ENCODE results near the gene NFASC. TPM values are rescaled to one million over a fixed set of nuclear protein-coding genes. Genes with fewer than 3 reads are reported as not detected.

The NFASC gene
- total RNA-seq, 1 donor from 2014 or later, result 3.8 TPM

DNA sequence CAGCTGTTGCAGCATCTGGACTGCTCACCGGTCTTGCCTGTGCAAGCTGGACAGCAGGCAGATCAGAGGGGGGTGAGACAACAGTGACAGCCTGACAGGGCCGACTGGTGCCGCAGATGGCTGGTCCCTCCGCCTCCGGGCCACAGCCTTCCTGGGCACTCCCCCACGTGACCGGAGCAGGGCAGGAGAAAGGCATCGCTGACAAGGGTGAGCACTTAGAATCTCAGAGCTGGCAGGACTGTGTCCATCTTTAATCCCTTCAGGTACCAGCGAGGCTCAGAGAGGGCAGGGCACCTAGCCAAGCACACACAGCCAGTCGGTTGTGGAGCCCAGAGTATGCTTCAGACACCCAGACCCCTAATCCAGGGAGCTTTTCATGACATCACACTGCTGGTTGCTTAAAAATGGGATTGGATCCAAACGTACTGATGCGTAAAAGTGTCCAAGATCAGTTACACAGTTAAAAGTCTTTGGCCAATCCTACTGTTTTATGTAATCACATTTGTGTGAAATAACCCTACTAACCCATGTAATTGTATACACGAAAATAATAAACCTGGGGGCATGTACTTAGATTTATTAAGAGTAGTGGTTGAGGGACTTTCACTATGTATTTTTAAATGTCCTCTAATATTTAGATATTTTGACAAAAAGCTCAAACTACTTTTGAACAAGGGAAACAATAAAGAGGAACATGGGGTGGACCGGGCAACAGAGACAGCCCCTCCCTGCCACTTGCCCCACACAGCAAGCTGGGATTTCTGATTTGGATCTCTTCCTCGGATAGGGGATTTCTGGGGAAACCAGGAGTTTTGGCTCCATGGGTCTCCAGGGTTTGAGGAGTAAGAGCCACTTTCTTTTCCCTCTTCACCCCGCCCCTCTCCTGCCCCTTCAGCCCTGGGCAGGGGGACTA lies 171.6 kb downstream of the NFASC start:
- Mint-ChIP-seq H3K9me3 (ENCODE audit: unreplicated experiment) (peaks cover 5% of the 10 kb centered on the region), H3K4me3 (ENCODE audit: unreplicated experiment) (no peak overlapping the region), H3K4me1 (ENCODE audit: unreplicated experiment) (peaks cover 13% of the 10 kb centered on the region), H3K27me3 (ENCODE audit: unreplicated experiment) (peaks cover 9% of the 10 kb centered on the region), H3K36me3 (ENCODE audit: low read depth, unreplicated experiment) (peaks cover 5% of the 10 kb centered on the region), H3K27ac (ENCODE audit: unreplicated experiment) (no peak overlapping the region)
- TF ChIP-seq, protein P1, sequence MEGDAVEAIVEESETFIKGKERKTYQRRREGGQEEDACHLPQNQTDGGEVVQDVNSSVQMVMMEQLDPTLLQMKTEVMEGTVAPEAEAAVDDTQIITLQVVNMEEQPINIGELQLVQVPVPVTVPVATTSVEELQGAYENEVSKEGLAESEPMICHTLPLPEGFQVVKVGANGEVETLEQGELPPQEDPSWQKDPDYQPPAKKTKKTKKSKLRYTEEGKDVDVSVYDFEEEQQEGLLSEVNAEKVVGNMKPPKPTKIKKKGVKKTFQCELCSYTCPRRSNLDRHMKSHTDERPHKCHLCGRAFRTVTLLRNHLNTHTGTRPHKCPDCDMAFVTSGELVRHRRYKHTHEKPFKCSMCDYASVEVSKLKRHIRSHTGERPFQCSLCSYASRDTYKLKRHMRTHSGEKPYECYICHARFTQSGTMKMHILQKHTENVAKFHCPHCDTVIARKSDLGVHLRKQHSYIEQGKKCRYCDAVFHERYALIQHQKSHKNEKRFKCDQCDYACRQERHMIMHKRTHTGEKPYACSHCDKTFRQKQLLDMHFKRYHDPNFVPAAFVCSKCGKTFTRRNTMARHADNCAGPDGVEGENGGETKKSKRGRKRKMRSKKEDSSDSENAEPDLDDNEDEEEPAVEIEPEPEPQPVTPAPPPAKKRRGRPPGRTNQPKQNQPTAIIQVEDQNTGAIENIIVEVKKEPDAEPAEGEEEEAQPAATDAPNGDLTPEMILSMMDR (IDR thresholded peaks at IDR 0.05; ENCODE audit: unreplicated experiment), result no peak
- no peak for DNase-seq (ENCODE audit: low spot score)

DNA sequence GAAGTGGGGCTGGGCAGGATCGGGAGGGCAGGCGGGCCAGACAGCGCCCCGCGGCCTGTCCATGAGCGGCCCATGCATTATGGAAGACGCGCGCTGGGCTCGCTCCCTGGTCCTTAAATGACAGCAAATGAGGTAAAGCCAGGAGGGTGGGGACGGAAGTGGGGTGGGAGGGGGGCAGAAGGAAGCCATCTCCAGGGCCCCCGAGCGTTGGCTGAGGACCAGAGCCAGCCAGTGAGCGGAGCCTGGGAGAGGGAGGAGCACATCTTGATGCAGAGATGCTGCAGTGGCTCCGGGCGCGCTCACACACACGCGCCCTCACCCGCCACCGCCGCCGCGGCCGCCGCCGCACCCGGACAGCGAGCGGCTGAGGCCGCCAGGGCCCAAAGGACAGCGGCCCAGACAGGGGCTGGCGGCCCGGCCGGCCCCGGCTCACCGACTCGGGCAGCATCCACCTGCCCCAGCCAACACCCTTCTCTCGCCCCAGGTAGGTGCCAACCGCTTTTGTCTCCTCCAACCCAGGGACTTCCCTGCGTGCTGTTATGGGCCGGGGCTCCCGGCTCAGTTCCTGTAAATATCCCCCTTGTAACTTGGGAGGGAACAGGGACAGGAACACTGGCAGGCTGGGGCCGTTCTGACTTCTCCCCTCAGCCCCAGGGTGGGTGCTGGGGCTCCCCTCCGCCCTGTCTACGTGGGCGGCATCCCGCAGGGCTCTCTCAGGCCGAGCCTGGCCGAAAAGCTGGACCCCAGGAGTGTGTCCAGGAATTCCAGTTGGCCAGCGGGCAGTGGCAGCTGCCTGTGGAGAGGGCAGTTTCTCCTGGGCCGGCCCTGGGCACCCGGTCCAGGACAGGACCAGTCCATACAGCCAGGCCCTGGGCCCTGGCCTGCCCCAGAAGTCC lies 172.5 kb downstream of the NFASC start, which contains the start of gene CNTN2:
Gene CNTN2 (plus strand): TSS at position 302 of the 896 bp plus-strand sequence. CDS start 9,974 bp downstream, outside the sequence.
- peak; percentile 44 for DNase-seq (ENCODE audit: low spot score)
- Mint-ChIP-seq H3K27ac (ENCODE audit: unreplicated experiment) (no peak within 1 kb of the TSS), H3K4me3 (ENCODE audit: unreplicated experiment) (no peak within 1 kb of the TSS), H3K36me3 (ENCODE audit: low read depth, unreplicated experiment) (peaks cover 5% of the 10 kb centered on the region), H3K27me3 (ENCODE audit: unreplicated experiment) (peaks cover 10% of the 10 kb centered on the region), H3K9me3 (ENCODE audit: unreplicated experiment) (peaks cover 5% of the 10 kb centered on the region), H3K4me1 (ENCODE audit: unreplicated experiment) (peaks cover 13% of the 10 kb centered on the region)
- TF ChIP-seq, protein P1 (IDR thresholded peaks at IDR 0.05; ENCODE audit: unreplicated experiment), result no peak

DNA sequence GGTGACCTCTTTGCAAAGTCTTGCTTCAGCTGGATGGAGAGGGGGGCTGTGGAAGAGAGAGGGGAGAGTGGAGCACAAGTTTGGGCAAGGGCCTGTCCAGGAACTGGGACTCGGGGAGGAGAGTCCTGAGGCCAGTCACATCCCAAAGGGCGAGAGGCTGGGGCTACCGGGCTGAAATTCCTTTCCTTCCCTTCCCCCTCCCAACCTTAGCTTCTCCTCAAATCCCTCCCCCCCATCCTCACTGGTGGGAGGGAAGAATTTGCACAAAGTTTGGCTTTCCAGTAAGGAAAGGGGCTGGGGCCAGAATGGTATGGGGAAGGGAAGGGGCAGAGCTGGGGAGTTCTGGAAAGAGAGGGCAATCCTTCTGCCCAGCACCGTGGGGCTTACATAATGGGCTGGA lies 173.2 kb downstream of the NFASC start:
- peaks cover 13% of the 10 kb centered on the region for H3K4me1 Mint-ChIP-seq (ENCODE audit: unreplicated experiment)
- peaks cover 5% of the 10 kb centered on the region for H3K36me3 Mint-ChIP-seq (ENCODE audit: low read depth, unreplicated experiment)
- H3K9me3 Mint-ChIP-seq (ENCODE audit: unreplicated experiment), result peaks cover 5% of the 10 kb centered on the region
- H3K27ac Mint-ChIP-seq (ENCODE audit: unreplicated experiment), result no peak overlapping the region
- no peak overlapping the region for H3K4me3 Mint-ChIP-seq (ENCODE audit: unreplicated experiment)
- TF ChIP-seq, protein P1 (IDR thresholded peaks at IDR 0.05; ENCODE audit: unreplicated experiment), result no peak
- peaks cover 10% of the 10 kb centered on the region for H3K27me3 Mint-ChIP-seq (ENCODE audit: unreplicated experiment)
- DNase-seq (ENCODE audit: low spot score), result no peak

DNA sequence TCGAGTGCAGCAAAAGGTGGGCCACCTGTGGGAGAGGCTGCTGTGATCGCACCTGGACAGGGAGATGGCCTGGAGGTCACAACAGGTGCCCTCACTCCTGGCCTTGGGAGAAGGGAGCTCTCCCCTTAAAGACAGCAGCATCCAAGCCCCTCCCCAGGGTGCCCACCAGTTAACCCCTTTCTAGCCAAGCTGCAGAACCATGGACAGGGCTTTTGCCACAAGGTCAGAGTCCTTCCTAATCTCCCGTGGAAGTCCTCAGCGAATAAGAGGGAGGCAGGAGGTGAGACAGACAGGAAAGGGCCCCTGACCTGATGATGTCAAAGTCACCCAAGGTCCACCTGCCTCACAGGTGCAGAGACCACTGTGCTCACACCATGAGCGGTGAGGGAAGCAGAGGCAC lies 174.1 kb downstream of the NFASC start:
- no peak overlapping the region for H3K4me3 Mint-ChIP-seq (ENCODE audit: unreplicated experiment)
- H3K36me3 Mint-ChIP-seq (ENCODE audit: low read depth, unreplicated experiment), result peaks cover 5% of the 10 kb centered on the region
- peaks cover 10% of the 10 kb centered on the region for H3K27me3 Mint-ChIP-seq (ENCODE audit: unreplicated experiment)
- no peak for DNase-seq (ENCODE audit: low spot score)
- H3K27ac Mint-ChIP-seq (ENCODE audit: unreplicated experiment), result no peak overlapping the region
- TF ChIP-seq, protein P1 (IDR thresholded peaks at IDR 0.05; ENCODE audit: unreplicated experiment), result no peak
- peaks cover 13% of the 10 kb centered on the region for H3K4me1 Mint-ChIP-seq (ENCODE audit: unreplicated experiment)
- H3K9me3 Mint-ChIP-seq (ENCODE audit: unreplicated experiment), result peaks cover 5% of the 10 kb centered on the region

All from endothelial cell (in vitro differentiated cells).